Kidney glomerular epithelial cell (primary cell): ENCODE data around the gene IGLON5.

Source experiments
- DNase-seq: peaks from one replicate; lab custom pipeline; 2025; lab: John Stamatoyannopoulos, UW

Gene IGLON5

DNA sequence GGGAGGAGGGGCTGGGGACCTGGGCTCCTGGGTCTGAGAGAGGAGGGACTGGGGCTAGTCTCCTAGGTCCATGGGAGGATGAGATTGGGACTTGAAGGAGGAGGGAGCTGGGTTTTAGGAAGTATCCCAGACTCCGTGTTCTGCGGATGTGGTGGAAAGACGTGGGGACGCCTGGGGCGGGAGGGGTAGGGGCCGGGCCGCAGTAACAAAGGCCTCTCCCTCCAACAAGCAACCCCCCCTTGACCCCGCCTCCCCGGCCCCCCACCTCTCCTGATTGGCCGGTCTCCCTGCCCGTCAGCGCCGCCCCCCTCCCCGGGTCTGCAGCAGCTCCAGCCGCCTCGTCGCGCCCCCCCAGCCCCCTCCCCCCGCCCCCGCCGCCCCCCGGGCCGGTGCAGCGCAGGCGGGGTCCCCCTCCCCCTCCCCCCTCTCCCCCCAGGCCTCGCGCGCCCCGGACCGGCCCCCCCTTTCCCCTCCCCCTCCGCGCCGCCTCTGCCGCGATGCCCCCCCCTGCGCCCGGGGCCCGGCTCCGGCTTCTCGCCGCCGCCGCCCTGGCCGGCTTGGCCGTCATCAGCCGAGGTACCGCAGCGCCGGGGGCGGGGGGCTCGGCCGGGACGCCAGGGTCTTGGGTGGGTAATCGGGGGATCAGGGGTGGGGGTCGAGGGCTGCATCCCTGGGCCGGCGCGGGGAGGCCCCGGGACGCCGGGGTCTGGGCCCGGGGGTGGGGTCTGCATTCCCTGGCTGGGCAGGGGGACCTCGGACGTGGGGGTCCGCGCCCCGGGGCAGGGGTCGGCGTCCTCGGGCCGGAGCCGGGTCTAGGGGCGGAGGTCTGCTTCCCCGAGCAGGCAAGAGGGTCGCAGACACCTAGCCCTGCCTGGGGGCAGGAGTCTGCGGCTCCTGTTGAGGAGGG lies at the start of gene IGLON5:
IGLON5 (plus strand) TSS at position 294 of the 907 bp plus-strand sequence; CDS start at position 498, 204 bp downstream.
- DNase-seq = no peak

- DNase-seq = no peak
Observed at GRCh38 chr19:51263808-51264207, 47.6 kb upstream of the IGLON5 start.

DNA sequence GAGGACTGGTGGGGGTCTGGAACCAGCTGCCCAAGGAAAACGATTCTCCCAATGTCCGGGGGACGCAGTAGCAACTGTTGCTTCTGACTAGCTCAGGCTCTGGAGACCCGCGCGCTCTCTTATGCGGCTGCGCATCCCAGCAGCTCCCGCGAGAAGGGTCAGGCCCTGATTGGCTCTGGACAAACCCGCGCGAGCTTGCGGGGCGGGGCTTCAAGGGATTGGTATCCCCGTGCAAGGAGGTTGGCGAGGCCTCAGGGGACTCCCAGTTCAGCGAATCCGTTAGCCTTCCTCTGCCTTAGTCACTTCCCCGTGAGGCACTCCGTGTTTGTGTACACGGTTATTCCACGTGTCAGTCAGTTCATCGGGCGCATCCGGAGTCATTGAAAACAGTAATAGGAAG lies 40.4 kb upstream of the IGLON5 start:
- no peak for DNase-seq

GRCh38 chr19:51272183-51272810 lies 39.1 kb upstream of the IGLON5 start:
- no peak for DNase-seq

DNA sequence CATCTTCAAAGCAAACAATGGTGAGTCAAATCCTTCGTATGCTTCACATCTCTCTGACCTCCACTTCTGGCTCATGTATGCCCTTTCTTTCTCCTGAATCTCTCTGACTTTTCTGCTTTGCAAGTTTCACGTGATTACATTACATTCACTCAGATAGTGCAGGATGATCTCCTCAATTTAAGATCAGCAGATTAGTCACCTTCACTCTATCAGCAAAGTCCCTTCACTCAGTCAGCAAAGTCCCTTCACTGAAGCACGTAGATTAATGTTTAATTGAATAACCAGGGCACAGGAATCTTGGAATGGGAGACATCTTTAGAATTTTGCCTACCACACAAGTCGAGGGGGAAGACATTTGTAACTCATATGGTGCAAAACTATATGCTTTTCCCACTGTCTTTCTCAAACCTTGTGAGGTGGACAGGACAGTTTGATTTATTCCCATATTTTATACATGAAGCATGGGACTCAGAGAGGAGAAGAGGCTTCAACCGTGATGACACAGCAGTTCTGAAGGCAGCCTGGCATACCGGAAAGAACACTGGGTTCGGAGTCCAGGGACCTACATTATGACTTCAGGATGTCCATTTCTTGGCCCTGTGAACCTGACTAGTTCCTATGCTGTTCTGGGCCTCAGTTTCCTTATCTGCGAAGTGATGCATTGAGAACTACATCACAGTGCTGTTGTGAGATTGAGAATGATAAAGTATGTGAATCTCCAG lies 37.2 kb upstream of the IGLON5 start:
- DNase-seq = no peak

- DNase-seq = no peak
Observed at GRCh38 chr19:51277112-51277511, 34.3 kb upstream of the IGLON5 start.

DNA sequence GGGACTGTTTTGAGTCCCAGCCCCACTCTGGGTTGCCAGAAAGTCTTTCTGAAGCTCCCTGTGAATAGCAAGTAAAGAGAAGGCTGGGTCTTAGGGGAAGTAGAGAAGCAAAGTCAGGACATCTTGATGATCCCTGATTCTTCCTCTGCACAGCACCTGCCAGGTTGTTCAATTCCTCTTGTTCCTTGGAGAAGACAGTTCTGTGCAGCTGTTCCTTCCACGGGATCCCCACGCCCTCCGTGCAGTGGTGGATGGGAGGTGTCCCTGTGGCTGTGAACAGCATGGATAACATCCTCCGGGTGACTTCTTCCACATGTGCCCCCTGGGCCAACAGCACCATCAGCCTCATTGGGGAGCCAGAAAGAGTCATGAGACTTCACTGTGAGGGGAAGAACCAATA lies 29.1 kb upstream of the IGLON5 start:
- no peak for DNase-seq

GRCh38 chr19:51285682-51286081 lies 25.8 kb upstream of the IGLON5 start:
- DNase-seq = no peak

- DNase-seq = no peak
Observed at GRCh38 chr19:51289635-51290034, 21.8 kb upstream of the IGLON5 start.

GRCh38 chr19:51292971-51293370 lies 18.5 kb upstream of the IGLON5 start:
- no peak for DNase-seq

- no peak for DNase-seq
Observed at GRCh38 chr19:51293571-51294210, 17.8 kb upstream of the IGLON5 start.

DNA sequence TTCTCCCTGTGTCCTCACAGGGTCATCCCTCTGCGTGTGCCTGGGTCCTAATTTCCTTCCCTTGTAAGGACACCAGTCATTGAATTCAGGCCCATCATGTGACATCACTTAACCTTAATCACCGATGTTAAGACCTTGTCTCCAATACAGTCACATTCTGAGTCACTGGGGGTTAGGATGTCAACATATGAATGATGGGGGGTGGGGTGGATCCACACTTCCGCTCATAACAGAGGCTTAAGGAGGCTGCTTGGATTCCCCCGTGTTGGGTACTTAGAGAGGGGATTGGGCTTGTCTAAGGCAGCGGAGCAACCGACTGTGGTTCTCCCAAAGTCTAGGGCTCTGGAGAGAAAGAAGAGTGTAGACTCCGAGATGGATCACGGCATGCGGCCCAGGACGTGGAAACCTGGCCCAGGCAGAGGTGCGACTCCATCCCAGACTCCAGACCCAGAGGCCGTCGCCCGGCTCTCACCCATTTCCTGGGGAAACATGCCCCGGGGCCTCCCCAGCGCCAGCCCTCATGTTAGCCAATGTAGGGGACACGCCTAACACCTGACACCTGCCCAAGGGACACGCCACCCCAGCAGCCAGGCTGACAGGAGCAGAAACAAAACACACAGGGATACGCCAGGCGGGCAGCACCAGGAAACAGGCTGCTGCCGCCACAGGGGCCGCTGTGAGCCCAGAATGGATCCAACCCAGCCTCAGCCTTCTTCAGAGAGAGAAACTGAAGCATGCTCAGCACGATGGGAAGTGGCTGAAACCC lies 17.1 kb upstream of the IGLON5 start:
- no peak for DNase-seq

DNA sequence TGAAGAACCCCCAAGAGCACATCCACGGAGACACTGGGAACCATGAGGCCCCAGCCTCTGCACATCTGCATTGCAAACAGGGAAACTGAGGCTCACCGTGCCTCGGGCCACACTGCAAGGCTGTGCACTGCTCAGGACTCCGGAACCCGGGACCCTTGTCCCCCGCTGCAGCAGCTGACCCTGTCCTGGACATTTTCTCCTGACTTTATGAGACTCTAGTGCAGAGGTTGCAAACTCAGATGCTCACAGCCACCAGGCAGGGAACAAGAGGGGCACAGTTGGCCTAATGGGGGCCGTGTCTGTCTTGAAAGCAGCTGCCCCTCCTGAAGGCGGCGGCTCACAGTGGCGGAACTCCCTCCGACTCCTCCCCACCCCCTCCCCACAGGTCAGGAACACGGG lies 16.5 kb upstream of the IGLON5 start:
- no peak for DNase-seq

- DNase-seq = peak; percentile 7
Observed at GRCh38 chr19:51295382-51296126, 15.9 kb upstream of the IGLON5 start.

DNA sequence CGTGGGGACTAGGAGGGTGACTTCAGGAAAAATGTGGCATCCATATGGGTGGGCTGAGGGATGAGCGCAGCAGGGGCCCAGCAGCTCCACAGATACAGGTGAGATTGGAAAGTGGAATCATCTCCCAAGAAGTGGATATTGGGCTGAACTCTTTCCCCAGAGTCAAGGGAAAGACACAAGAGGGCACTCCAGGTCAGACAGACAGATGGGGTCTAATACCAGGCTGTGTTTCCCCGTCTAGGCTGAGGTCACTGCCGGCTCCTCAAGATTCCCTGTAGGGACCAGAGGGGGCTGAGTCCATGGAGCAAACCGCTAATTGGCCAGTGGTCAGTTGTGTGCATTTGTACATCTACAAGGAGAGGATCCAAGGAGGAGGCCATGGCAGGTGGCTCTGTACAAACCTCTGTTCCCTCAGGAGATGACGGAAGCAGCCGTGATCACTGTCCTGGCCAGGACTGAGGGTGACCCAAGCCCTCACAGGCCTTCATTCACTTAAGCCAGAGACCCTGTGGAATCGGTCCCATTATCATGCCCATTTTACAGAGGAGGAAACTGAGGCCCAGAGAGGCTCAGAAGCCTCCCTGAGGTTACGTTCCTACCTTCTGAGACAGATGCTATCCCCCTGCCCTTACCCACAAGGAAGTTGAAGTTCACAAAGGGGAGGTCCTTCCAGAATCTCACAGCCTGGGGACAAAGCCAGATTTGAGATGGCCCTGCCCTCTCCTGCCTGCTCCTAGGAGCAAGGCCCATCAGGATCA lies 14.9 kb upstream of the IGLON5 start:
- no peak for DNase-seq

GRCh38 chr19:51297406-51297805 lies 14.0 kb upstream of the IGLON5 start:
- no peak for DNase-seq

- no peak for DNase-seq
Observed at GRCh38 chr19:51301266-51301665, 10.2 kb upstream of the IGLON5 start.

GRCh38 chr19:51305479-51305878 lies 6.0 kb upstream of the IGLON5 start:
- DNase-seq = no peak

DNA sequence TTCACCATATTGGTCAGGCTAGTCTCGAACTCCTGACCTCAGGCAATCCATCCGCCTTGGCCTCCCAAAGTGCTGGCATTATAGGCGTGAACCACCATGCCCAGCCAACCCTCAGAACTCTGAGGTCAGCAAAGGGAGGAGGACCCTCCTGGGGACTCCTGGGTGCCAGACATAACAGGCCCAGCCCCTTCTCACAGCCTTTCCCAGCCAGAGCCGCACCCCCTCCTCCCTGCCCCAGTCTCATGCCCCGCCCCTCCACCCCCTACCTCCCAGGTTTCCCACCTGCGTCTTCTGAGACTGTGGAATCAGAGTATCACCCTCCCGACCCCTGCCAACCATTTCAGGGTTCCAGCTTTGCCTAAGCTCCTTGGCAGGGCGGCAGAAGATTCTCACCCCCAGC lies 5.2 kb downstream of the IGLON5 start:
- no peak for DNase-seq

DNA sequence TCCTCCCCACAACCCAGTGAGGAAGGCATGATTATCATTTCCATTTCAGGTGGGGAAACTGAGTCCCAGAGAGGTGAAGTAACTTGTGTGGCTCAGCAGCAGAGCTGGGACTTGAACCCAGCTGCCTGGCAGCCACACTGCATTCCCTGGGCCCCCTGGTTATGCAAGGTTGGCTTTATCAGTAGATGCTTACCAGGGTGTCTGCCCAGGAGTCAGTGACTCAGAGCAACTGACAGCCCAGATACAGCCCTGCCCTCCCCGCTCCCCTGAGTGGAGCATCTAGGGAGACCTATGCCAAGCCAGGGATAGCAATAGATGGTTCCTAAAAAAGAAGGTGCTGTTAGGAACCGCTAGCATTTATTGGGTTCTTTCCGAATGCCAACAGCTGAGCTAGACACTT lies 5.9 kb downstream of the IGLON5 start:
- no peak for DNase-seq
